GM10847 (cell line): ENCODE measurements around the gene NDOR1.

ENCODE experiments used
- POLR2A ChIP-seq: IDR thresholded peaks from 2 replicates; pipeline ENCODE4 v1.6.1; 2011; ENCODE audit not compliant: insufficient read length; ENCODE audit errors: extremely low read depth

NDOR1 gene

GRCh38 chr9:137243626-137244485 is 38.4 kb downstream of the NDOR1 start:
- TF ChIP-seq POLR2A: no peak

- TF ChIP-seq POLR2A: no peak
Measured at GRCh38 chr9:137244486-137245449, 39.3 kb downstream of the NDOR1 start.

DNA sequence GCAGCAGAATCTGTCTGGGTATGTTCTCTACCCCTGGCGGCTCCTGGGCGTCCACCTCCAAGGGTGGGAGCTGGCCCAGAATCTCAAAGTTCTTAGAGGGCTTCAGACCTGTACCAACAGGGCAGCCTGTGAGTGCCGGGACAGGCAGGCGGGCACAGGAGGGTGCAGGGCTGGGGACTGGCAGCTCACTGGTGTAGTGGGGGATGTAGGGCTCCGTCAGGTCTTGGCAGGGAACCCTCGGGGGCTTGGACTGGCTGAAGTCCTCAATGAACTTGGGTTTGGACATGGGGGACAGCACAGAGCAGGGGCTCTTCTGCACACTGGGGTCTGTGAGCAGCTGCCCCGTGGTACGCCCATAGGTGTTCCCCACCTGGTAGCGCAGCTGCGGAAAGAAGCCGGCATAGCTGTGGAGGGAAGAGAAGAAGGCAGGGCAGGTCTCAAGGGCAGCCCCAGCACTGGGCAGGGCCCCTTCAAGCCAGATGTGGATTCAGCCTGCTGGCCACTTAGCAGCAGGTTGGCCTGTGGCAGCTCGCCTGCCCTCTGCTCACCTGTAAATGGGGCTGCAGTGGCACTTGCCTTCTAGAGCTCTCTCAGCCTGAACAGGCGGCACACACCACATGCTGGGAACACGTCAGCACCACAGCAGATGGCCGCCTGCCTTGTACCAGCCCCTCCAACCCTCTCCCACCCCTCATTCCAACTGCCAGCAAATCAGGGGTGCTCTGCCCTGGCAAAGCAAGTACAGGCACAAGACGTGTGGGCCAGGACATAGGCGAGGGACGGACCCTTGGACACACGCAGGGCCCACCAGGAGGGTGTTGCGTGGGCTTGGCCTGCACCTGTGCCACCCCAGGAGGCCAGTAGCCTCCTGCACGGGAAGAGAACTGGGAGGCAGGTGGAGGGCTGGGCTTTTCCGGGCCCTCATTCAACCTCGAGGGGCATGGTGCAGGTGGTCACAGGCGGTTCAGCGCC is 40.2 kb downstream of the NDOR1 start:
- no peak for TF ChIP-seq POLR2A

GRCh38 chr9:137247135-137247915 is 41.8 kb downstream of the NDOR1 start:
- TF ChIP-seq POLR2A: no peak

GRCh38 chr9:137247916-137248175 is 42.3 kb downstream of the NDOR1 start:
- no peak for TF ChIP-seq POLR2A

- TF ChIP-seq POLR2A: no peak
Measured at GRCh38 chr9:137250329-137251193, 45.1 kb downstream of the NDOR1 start.

- no peak for TF ChIP-seq POLR2A
Measured at GRCh38 chr9:137251194-137251461, 45.6 kb downstream of the NDOR1 start, which contains the start of gene STPG3. Gene STPG3 (plus strand): TSS chr9:137251286. CDS start chr9:137251287, 1 bp downstream.

DNA sequence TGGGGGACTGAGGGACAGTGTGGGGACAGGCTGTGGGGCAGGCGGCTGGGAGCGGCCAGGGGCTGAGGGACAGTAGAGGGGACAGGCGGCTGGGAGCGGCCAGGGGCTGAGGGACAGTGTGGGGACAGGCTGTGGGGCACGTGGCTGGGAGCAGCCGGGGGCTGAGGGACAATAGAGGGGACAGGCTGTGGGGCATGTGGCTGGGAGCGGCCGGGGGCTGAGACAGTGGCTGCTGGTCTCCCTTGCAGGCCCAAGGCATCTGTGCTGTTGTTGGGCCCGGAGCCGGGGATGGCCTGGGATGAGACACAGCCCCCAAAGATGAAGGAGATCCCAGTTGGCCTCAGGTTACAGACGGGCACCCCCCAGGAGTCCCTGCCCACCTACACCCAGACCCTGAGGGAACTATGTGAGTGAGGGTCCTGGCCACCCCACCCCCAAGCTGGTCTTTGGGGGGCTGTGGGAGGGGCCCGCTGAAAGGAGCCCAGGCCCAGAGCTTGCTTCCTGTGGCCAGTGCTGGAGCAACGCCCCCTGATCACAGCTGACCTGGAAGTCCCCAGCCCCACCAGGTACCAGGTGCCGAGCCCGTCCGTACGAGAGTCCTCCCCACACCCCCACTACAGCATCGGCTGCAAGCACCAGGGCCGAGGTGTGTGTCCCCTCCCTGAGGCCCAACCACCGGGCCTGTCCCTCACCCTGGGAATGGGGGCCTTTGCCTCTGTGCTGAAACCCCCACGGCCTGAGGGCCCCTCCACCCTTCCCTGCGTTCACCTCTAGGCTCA is 46.2 kb downstream of the NDOR1 start:
- no peak for TF ChIP-seq POLR2A

DNA sequence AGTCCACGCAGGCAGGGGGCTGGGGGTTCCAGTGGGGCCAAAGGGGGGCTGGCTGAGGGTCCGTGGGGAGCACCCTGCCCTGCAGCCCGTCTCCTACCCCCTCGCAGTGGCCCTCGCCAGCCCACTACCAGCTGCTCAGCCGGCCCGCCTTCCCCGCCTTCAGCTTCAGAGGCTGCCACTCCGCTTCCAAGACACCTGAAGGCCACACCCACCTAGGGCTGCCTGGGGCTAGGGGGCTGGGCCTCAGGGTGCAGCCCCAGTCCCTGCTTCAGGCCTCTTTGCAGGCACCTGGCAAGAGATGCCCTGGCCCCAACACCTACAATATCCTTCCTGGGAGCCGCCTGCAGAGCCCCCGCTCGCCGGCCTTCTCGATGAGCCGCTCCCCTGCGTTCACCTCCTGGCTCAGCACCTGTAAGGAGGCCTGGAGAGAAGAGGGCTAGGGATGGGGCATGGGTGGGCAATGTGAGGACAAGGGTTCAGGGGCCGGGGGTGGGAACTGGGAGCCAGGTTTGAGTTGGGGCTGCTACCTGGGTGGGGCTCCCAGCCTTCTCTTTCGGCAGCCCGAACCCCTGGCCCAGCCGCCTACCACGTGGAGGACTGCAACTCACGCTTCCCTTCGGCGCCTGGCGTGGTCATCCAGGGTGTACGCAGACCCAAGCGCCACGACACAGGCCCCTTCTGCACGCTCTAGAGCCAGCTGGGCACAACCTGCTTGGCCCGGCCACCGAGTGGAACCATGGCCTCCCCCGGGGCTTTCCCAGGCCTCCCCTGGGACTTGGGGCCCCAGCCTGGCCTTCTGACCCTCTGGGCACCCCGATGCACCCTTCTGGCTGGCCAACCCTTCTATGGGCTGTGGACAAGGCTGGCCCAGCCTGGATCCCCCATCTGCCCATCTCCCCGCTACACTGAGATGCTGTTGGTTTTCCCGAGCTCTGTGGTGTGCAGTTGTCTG is 47.3 kb downstream of the NDOR1 start:
- TF ChIP-seq POLR2A: no peak

DNA sequence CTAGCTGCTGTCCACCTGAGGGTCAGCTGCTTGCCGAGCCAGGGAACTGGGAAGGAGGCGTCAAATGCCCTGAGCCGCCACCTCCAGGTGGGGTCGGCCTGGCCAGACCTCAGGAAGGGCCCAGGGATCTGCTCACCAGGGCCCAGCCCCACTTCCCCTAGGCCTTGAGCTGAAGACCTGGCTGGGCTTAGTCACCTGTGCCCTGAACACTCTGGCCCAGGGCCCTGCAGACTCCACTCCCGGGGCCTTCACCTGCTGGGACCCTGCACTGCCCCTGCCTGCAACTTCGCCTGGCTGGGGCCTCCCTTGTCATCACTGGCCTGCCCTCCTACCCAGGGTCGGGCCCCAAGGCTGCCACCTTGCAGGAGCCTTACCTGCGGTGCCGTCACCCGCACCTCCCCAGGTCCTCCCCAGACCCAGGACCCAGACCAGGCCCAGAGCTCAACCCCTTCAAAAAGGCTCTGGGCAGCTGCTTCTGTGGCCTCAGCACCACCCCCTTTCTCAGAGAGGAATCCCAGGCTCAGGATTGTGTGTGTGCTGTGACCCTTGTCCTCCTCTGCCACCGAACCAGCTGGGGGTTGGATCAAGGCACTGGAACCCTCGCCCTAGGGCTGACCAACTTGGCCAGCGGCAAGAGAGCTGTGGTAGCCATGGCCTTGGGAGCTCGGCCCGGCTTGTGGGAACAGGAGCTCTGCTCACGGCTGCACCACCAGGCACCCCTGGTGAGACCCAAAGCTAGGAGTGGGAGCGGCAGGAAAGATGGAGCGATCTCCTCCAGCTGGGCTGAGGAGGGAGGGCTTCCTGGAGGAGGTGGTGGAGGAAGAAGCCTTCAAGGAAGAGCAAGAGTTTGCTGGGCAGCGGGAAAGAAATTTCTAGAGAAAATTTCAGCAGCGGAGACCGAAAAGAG is 48.5 kb downstream of the NDOR1 start:
- no peak for TF ChIP-seq POLR2A
